ENCODE measurements around the gene FSCB.

GRCh38 chr14:44529026-44529425 is 21.9 kb upstream of the FSCB start:
- no peak for TF ChIP-seq CTCF (IDR thresholded peaks at IDR 0.05; ENCODE audit: low read length)
- TF ChIP-seq EZH2phosphoT487 (IDR thresholded peaks at IDR 0.05; ENCODE audit: low read length) = no peak

Data from MM.1S (cell line).